Stimulated activated CD4-positive, alpha-beta T cell treated with anti-CD3 and anti-CD28 coated beads, Interleukin-1b, Interleukin-23, amount 100 ng/mL, for 24 hours (primary cell): ENCODE data around the gene WDFY3.
"Not testable (repeated sequence)": the region's sequence is repeated elsewhere in the genome, so short reads cannot be mapped to it uniquely, and the experiment has no call there.

ENCODE experiments used
- DNase-seq, 4 experiments: peaks; one replicate each; pipeline ENCODE4 v3.0.0-alpha.2; 2020; ENCODE audit warnings: low read depth in 4 of 4, low spot score in 1 of 4

Gene WDFY3

DNA sequence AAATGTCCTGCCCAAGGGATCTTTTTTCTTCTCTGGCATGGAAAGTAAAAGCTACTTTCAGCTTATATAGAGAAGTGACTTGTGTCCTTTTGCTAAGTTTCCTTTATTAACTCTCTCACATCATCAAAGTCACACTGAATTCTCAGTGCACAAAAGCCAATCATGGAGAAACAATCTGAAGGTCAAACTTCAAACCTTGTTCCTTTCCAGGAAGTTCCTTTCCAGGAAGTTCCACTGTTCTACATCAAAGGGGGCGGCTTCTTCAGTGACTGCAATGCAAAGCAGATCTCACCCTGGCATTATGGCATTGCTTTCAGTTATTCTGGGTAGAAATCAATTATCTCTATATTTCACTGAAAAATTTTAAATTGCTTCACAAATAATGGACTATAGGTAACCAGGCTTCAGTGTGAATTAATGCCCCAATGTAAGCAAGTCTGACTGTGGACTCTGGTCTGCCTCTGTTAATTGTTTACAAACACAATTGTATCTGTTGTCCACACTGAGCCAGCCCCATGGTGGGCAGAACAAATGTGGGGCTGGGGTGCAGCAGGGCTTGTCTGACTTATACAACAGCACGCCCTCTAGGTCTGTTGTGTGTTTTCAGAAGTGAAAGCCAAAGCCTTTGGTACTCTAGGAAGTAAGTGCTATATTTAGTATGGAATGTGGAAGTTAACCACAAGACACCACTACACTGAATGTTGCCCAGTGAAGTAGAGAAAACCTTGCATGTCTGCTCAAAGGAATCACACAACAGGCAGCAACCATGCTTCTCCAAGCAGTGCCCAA is 284.8 kb downstream of the WDFY3 start:
- DNase-seq, result no peak

DNA sequence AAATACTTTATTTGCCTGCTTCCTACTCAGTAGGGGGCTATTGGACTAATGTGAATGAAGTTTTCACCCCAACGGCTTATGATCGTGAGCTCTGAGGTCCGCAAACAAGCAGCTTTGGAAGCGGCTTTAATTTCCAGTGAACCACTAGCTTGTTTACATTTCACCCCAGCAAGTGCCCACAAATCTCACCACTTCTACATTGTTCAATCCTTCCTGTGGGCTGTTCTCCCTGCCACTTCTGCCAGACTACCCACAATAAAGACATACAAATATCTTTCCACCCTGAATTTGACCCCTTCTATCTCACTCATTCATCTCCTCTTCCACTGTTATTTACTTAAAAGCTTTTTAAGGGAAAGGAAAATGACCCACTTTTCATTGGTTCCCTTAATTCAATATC is 285.5 kb downstream of the WDFY3 start:
- no peak for DNase-seq

DNA sequence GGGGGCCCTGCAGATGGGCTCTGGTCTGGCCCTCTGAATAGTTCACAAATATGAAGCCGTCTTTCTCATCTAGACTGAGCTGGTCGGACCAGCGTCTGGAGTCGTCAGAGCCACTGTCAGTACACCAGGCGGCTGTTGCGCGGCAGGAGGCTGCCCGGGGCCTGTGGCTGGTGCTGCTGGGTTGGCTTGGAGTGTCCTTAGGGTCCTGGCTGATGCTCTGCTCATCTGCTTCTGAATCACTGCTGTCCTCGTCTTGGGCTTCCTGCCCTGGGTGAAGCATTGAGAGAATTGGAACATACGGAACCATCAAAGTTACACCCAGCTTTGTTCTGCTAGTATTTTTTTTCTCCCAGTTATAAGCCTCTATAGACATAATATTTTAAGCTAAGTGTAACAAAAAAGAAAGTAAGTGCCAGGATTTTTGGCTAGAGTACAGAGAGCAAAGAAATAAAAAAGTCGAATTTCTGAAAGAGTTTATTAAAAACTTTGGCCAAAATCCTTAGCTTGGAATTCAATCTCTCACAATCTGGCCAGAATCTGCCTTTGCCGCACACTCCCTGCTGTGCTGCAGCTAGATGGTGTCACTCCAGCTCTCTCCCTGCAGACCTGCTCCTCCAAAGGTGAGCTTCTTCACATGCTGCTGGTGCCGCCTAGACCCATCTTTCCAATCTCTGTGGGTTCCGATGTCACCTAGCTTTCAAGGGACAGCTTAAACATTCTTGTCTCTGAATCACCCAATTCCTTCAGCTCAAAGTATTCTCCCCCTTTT is 287.3 kb downstream of the WDFY3 start:
- DNase-seq, result no peak

DNA sequence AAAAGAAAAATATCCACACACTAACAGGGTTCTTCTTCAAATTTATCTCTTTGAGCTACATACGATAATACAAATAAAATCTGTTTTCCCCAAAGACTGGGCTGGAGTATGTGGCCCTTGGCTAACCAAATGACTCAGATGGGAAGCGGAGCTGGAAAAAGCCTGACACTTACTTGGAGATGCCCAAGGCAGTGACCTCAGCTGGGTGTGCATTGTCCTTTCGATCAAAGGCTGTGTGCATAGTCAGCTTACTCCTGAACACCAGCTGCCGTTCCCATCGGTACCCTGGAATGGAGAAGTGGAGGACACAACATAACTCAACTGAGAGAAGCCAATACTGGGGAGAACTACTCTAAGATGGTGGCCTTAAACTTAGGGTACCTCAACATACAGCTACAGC is 288.5 kb downstream of the WDFY3 start:
- no peak for DNase-seq

DNA sequence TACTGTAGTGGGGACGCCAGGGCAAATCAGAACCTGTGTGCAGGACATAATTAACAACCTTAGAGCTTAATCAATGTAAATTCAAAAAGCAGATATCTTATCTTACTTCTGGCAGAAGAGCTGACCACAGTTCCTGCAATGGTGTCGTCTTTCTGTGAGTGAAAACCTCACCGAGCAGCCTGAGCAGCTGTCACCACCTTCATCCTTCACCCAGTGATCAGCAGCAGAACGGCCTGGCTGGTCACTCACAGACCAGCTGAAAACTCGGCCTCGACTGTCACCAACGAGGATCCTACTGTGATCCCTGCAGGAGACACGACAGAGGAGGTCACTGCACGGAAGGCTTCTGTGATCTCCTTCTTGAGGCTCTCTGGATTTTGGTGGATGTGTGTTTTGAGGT is 289.4 kb downstream of the WDFY3 start:
- no peak for DNase-seq

DNA sequence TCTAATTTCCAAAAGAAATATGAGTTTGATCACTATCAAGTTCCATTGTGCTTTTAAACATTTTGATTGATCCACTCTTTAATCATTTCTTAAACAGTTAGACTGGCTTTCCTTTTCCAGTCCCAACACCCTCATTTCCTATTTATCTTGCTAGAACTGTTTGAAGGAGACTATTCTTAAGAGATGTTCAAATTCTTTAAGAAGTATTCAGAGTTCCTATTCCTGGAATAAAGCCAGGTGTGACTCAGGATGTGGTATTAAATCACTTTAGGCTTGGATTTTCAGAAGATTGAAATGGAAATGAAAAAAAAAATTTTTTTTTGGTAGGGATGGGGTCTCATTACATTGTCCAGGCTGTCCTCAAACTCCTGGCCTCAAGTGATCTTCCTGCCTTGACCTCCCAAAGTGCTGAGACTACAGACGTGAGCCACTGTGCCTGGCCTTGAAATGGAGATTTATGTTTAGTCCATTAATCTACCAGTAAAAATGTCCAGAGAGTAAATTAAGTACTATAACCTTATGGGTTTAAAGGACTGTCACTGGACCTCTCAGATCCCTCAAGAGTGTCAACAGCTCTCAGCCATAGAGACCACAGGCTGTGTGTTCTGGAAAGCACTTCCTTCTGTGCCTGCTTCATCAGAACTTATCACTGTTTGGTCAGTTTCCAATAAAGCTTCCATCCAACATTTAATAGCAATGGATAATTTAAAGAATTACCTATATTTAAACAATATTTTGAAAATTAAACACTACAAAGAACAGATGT is 292.8 kb downstream of the WDFY3 start:
- no peak for DNase-seq

DNA sequence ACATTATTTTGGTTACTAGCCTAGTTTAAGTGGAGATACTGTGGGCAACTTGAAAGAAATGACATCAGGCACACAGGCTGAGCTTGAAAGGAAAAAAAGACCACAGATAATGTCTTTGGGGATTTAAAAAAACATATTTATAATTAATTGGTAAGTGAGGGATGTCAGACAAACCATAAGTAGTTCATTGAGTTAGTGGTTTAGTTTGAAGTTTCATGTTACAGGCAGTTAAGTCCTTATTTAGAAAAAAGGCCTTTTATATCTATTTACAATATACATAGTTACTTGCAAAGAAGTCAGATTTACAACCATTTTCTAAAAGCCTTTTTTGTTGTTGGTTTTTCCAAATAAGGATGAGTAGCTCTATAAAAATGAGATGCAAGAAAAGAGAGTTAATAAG is 294.3 kb downstream of the WDFY3 start:
- DNase-seq, result no peak

DNA sequence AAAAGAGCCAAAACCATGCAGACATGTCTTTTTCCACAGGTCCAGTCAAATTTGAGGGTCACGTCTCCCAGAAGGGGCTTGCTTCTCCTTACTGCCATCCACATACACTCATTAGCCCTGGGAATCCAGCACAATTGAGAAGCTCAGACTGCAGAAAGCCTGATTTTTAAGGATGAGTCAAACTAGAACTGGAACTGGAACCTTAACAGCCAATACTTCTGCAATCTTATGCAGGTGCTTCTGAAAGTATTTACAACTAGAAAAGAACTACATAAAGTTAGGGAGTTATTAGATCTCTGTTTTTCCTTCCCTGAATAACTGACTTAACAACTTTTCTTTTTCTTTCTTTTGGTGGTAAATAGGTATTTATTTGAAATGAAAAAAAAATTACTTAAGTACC is 297.3 kb downstream of the WDFY3 start:
- DNase-seq, result no peak

DNA sequence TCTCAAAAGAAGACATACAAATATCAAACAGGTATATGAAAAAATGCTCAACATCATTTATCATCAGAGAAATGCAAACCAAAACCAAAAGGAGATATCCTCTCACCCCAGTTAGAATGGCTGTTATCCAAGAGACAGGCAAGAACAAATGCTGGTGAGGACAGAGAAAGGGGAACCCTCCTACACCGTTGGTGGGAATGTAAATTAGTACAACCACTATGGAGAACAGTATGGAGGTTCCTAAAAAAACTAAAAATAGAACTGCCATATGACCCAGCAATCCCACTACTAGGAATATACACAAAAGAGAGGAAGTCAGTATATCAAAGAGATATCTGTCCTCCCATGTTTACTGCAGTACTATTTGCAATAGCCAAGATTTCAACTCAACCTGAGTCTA is 300.1 kb downstream of the WDFY3 start:
- DNase-seq, result no peak

DNA sequence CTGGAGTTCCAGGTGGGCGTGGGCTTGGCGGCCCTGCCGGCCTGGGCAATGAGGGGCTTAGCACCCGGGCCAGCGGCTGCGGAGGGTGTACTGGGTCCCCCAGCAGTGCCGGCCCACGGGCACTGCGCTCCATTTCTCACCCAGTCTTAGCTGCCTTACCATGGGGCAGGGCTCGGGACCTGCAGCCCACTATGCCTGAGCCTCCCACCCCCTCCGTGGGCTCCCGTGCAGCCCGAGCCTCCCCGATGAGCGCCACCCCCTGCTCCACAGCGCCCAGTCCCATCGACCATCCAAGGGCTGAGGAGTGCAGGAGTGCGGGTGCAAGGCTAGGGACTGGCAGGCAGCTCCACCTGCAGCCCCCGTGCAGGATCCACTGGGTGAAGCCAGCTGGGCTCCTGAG is 301.7 kb downstream of the WDFY3 start:
- not testable (repeated sequence) for DNase-seq

DNA sequence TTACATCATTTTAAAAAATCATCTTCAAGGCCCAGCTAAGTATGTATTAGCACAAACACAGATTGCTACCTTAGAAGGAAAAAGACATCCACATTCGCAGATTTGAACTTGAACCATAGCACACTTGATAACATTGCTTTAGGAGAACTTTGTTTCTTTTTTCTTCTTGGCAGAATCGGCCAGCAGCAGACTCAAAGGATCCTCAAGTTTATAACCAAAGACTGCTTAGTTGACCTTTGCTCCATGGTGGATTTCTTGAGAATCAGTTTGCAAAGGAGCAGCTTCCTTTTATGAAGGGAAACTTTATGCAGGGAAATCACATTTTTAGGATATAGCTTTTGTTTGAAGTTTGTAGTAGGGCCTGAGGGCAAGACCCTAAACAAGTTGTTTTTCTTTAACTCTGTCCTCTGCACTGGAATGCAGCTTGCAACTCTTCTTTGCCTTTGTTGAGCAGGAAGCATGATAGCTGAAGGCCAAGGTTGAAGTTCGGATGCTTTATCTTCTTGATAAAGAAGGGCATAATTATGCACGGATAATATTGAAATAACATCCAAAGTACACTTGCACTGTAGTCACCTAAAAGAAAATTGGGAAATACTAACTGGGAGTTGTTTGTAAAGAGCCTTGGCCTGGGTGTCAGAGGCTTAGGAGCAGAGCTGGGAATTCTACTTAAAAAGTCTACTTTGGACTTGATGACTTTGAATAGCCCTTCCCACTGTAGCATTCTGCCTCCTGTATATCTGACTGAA is 305.1 kb downstream of the WDFY3 start:
- DNase-seq, result no peak

DNA sequence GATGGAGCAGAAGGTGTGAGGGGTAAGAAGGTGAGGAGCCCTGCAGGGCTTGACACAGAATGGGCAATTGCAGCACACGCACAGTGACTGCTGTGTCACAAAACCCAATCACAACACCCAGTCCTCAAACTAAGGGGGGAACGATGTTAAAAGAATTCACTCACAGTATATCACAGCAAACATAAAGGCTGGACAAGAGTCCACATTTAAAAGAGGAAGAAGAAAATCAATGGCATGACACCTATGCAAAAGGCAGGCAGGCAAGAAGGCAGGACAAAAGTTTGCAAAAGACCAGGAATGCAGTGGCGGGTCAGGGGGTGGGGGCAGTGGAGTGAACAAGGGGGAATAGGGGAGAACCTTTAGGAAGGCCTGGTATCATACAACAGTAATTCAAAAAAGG is 305.9 kb downstream of the WDFY3 start:
- DNase-seq, result no peak

DNA sequence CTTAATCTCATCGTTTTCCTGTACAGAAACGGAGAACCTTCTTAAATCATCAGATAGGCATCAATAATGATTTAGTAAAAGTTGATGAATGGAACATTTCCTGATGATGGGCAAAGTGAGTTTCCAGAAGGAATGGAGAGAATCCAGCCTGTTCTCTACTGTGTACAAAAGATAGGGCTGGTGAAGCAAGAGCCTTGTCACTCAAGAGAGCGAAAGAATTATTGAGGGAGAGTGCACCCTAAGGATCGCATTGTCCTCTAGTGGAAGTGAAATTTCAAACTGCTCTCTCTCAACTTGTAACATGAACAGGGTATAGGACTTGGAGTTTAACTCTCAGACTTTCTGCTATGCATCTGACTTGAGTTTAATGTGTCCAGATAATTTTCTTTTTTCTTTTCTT is 314.0 kb downstream of the WDFY3 start:
- DNase-seq, result no peak

DNA sequence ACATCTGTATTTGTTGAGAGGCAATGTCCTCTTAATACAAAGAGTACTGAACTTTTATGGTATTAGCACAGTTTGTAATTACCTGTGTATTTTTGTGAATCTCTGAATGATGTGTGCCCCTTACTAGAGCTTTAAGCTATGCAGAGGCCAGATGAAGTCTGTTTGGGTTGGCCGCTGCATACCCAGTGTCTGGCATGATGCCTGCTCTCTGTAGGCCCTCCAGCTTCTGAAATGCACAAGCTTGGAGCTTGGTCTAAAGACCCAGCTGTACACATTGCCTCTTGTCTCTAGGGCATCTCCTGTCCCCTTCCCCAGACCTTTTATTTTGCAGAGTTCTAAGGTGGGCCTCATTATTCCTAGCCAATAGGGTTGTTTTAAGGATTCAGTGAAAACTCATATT is 315.0 kb downstream of the WDFY3 start:
- no peak for DNase-seq

DNA sequence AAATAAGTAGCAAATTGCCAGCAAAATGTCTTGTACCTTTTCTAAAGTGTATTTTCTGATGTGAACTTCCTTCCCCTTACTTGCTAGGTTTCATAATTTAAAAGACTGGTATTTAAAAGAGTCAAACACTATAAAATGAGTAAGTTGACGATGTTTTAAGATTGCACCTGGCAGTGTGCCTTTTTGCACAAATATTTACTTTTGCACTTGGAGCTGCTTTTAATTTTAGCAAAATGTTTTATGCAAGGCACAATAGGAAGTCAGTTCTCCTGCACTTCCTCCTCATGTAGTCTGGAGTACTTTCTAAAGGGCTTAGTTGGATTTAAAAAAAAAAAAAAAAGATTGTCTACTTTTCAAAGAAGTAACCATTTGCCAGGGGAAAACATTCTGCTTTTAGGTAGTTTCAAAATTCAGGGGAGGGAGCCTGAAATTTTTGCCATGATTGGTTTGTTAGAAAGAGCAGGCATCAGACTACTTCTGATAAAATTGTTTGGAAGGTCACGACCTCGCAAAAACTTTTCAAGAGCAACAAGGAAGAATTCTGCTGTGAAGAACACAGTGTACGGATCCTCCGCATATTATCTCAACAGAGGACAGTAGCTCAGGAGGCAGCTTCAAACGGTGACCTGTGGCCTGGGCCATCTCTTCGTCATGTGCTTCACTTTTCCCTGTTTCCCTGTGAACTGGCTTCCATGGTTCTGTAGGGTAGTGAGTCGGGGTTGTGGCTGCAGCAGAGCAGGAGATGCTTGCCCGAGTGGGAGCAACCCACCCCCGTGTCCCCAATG is 317.4 kb downstream of the WDFY3 start:
- DNase-seq, result no peak

DNA sequence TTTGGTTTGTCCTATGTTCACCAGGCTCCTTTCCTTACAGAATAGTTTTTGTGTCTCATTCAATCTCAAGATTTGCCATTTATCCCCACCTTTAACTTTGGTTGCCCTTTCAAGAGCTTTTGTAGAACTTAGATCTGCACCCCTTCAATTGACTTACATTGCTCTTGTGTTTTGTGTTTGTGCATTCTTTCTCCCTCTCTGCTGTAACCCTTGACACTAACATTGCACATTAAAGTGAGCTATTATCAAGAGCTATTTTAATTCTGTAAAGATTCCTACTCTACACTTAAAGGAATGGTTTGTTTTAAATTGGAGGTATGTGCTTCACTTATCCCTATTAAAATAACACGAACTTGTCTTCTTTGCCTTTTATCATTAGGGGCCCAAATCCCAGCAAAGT is 318.3 kb downstream of the WDFY3 start:
- DNase-seq, result no peak

DNA sequence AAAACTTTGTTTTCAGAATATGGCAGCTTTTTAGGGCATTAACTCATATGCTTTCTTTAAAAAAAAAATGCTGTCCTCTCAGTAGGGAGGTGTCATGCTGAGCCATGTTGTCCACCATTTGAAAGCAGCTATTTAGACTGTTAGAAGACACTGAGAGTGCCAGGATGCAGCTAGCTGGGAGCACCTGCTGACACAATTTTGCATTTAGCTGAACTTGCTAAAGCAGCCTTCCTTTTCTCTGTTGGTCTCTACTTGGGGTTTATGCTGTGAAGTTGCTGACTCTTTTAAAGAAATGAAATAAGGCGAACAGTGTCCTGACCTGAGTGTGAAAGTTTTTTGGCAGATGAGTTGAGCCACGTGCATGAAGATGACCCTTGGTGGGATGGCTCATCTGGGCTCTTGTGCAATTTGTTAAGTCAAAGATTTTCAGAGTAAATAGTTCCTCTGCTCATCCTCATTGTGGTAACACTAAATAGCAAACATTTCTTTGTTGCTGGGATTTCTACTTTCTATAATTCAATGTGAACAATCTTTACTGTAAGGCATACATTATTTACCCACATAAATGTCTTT is 319.1 kb downstream of the WDFY3 start:
- no peak for DNase-seq

DNA sequence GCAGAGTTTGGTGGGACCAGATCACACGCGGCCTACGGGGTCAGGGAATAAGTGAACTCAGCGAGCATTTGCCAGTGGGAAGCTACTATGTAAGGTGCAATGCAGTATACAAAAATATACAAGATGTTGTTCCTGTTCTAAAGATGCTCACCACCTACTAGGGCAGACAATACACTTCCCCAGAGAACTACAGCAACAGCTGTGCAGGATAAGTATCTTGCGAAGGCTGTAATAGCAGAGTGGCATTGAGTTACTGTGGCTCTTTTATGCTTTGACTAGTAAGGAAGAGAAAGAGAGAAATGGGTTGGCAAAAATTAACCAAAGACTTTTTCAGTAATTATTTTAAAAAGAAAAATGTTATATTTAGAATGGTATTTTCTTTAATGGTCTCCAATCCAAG is 322.4 kb downstream of the WDFY3 start:
- no peak for DNase-seq

DNA sequence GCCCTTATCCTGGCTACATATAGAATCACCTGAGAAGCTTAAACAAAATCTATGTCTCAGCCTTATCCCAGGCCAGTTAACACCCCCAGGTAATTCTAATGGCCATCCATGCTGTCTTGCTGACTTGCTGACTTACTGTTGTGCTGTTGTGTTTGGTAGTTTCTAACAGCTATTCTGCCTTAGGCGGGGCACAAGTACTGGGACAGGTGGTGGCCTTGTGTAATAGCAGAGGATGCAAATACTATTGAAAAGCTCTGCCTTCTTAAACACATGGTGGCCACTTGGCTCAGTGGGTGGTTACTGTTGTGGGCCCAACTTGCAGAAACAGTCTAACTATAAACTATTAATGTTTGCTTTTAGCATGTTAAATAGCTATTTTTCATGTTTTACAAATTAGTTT is 327.3 kb downstream of the WDFY3 start:
- no peak for DNase-seq

DNA sequence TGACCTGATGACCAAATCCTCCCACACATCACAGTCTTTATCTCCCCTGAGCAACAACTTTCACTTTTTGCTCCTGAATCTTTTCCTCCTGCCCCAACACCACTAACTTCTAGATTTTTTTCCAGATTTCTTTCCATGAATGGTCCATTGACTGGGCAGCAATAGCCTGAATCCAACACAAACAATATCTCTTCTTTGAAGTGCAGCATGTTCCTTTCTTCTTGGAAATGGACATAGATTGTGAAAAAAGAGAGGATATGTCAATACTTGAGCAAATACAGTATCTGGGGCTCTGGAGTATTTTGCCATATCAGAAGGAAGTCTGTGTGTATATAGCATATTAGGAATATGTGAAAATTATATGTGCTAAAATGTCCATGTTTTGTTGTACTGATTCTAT is 328.4 kb downstream of the WDFY3 start:
- no peak for DNase-seq
